Left ventricle myocardium superior (tissue), 1 donor: ENCODE results near the gene ZBTB7A. TPM values are rescaled to one million over a fixed set of nuclear protein-coding genes. Genes with fewer than 3 reads are reported as not detected.
A peak's percentile ranks its signal among the peaks of the same experiment; 100 is the strongest.

Experiments
- ATAC-seq: fragments of 200-7000 bp; cut with Tn5 transposase; one replicate; pipeline ENCODE4 v1.9.1; 2020; ENCODE audit warnings: mild to moderate bottlenecking, moderate library complexity
- DNase-seq: peaks from one replicate; pipeline ENCODE4 v3.0.0-alpha.2; 2020
- intact Hi-C: fragments of 100-400 bp; cut with micrococcal nuclease; formaldehyde crosslinking; loops from one replicate; pipeline ENCODE4 v1.11.0; 2022
- long read RNA-seq: library from polyadenylated mRNA; unstranded; transcript quantifications from one replicate; pipeline ENCODE4 v2.0.0, GENCODE V29; 2021
- total RNA-seq: library from RNA; stranded (reverse); fragmentation: NEBNext Ultra II Directional; extraction: Animal tissue kit (Norgen Biotek cat#: 25700); gene quantifications from one replicate; pipeline ENCODE4 v1.2.1, GENCODE V29; 2021
- donor health status: DM: no; HTN: yes; CAD: no; lungs with severe emphysema.

Gene ZBTB7A
- 35.2 TPM for total RNA-seq
- long read RNA-seq, full-length matches to known transcripts: 75 of 122 reads
- long read RNA-seq, partial matches to known transcripts: 19 of 122 reads
- long read RNA-seq, other reads (novel, unspliced or antisense): 28 of 122 reads

DNA sequence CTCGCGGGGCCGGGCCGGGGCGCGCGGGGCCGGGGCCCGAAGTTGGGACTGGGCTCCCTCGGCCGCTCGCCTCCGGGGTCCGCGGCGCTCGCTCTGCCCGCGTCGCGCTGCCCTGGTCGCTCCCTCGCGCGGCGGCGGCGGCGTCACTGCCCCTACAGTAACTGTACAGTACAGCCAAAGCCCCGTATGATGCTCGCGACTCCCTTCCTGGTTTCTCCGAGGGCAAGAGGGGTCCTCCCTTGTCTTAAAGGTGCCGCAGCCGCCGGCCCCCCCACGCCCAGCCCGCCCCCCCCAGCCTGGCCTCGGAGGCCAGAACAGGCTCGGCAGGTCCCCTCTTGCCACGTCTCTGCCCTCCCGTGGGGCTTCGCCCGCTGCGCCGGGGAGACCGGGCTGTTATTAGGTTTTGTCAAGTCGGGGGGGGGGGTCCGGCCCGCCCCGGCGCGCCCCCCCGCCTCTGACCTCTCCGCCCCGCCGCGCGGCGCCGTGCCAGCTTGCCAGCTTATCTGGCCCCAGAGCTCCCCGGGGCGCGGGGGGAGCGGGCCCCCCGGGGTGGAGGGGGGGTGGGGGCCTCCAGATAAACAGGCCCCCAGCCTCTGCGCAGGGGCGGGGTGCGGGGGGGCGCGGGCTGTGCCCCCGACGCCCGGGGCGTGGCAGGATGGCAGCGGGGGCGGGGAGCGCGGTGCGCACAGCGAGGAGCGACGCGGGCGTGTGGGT is at the start of gene ZBTB7A:
Gene ZBTB7A (minus strand): TSS at position 218 of the 714 bp plus-strand sequence. CDS start 11,667 bp downstream, outside the sequence.
- ATAC-seq (peak; percentile 49), DNase-seq (peak; percentile 91)
- intact Hi-C loops: no loop called here

GRCh38 chr19:4115818-4116385 is 49.2 kb upstream of the ZBTB7A start:
- DNase-seq (no peak), ATAC-seq (no peak)
- intact Hi-C loops: no loop called here

DNA sequence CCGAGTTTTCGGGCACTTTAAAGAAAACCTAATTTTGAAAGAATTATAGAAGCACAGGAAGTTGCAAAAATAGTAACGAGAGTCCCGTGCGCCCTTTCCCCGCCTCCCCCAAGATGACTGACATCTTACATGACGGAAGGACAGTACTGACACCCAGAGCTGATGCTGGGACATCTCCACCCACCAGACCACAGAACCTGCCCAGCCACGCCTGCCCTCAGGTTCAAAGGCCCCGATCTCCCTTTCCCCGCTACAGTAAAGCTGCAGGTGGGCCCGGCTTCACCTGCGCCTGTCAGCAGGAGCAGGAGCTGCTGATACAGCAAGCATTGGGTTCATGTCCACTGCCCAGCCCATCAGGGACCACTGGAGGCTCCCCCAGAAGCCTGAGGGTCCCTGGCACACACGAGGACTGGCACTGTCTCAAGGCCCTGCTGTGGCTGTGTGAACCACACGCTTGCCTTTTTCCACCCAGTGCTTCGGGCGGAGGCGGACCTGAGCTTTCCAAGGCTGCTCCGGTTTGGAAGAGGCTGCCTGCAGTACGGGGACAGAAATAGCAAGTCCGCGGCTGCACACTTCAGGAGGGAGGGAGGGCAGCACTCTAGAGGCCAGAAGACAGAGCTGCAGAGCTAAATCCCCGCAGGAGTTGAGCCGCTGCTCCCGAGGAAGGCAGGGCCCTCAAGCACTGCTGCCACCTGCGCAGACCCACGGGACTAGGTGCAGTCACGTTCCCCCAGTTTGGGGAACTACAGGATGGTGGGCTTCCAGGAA is 48.5 kb upstream of the ZBTB7A start:
- intact Hi-C loops: no loop called here
- ATAC-seq: peak; percentile 86
- DNase-seq: peak; percentile 69

DNA sequence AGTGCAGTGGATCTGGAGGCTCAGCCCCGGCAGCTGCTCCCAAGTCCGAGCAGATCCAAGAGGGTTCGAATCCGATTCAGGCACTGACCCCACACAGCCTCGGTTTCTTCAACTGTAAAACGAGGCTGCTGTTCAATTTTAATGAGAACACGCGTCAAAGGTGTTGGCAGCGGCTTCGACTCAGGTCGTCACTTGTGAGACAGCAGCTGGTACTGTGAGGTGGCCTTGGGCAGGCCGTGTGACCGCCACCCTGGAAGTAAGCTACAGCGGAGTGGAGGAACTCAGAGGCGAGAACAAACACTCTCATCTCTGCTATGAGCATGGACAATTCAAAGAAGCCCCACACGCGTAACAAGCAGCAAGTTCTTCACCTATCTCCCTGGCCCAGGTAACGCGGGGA is 47.5 kb upstream of the ZBTB7A start:
- intact Hi-C loops: no loop called here
- ATAC-seq (no peak), DNase-seq (no peak)

GRCh38 chr19:4113398-4114088 is 46.8 kb upstream of the ZBTB7A start:
- intact Hi-C loops: no loop called here
- DNase-seq (peak; percentile 58), ATAC-seq (peak; percentile 64)

DNA sequence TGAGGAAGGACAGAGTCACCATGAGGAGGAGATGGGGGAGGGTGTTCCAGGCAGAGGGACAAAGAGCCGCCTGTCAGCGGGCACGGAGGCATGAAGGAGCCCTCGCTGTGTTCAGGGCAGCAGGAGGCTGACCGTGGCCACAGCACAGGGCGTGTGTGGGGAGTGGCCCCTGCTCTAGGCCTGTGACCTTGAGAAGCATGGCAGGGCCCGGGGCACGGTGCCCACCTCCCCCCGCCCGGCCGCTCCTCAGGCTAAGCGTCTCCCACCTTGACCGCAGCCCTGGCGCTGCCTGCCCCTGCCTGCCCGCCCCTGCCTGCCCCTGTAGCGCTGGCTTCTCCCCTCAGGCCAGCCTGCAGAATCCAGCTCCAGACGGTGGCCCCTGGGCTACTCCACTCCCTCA is 45.7 kb upstream of the ZBTB7A start:
- DNase-seq (no peak), ATAC-seq (no peak)
- intact Hi-C loops: no loop called here

DNA sequence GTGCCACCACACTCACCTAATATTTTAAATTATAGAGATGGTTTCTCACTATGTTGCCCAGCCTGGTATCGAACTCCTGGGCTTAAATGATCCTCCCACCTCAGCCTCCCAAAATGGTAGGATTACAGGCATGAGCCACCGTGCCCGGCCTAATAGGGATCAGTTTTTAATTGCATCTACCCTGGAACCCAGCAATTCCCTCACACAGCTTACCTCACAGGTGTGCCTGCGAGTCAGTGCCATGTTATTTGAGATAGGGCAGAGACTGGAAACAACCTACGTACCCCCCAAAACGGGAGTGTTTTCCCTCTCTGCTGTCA is 42.9 kb upstream of the ZBTB7A start:
- ATAC-seq (no peak), DNase-seq (no peak)
- intact Hi-C loops: no loop called here

GRCh38 chr19:4108767-4109625 is 42.3 kb upstream of the ZBTB7A start:
- ATAC-seq (no peak), DNase-seq (no peak)
- intact Hi-C loops: no loop called here

DNA sequence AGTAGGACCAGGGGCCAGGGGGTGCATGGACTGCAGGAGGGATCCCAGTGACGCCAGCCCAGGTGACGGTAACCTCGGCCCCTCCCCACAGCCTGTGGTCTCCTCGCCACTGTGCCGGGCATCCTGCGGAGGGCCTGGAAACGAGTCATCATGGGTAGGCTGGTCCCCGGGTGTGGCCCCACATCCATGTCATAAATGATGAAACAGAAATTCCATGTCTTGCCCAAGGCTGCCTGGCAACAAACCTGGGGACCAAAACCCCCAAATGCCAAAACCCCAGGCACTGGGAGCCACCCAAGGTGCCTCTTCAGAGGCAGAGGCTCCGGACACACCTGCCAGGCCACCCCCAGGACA is 36.4 kb upstream of the ZBTB7A start:
- no peak for DNase-seq
- intact Hi-C loops: no loop called here
- ATAC-seq: no peak

- DNase-seq (no peak), ATAC-seq (no peak)
- intact Hi-C loops: no loop called here
Measured at GRCh38 chr19:4102339-4103079, 35.8 kb upstream of the ZBTB7A start.

- ATAC-seq (no peak), DNase-seq (no peak)
- intact Hi-C loops: no loop called here
Measured at GRCh38 chr19:4101496-4101770, 34.7 kb upstream of the ZBTB7A start.

DNA sequence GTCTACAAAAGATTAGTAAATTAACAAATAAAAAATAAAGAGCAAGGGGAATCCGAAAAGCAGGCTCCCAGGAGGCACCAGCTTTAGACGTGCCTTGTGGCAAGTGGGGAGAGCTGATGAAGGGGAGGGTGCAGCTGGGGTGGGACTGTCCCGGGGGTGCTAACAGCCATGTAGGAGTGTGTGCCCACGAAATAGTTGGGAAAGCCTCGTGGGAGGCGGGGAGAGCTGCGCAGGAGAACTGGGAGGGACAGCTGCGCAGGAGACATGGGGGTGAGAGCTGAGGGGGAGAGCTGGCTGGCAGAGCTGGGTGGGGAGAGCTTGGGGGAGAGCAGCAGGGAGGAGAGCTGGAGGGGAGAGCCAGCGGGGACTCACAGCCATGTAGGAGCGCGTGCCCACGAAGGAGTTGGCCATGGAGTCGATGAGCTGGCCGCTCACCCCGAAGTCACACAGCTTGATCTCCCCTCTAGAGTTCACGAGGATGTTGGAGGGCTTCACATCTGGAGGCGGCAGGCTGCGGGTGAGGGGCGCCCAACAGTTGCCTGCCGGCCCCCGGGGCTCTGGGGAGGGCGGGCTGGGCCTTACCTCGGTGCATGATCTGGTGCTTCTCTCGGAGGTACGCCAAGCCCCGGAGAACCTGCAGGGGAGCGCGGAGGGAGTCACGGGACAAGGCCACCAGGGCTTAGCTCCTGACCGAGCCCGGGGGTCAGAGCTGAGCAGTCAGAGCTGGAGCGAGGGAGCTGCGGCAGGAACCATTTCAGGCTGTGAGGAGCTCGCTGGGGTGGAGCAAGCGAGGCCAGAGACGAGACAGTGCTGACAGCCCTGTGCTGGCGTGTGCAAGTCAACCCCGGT is 34.2 kb upstream of the ZBTB7A start:
- ATAC-seq (no peak), DNase-seq (no peak)
- intact Hi-C loops: no loop called here

DNA sequence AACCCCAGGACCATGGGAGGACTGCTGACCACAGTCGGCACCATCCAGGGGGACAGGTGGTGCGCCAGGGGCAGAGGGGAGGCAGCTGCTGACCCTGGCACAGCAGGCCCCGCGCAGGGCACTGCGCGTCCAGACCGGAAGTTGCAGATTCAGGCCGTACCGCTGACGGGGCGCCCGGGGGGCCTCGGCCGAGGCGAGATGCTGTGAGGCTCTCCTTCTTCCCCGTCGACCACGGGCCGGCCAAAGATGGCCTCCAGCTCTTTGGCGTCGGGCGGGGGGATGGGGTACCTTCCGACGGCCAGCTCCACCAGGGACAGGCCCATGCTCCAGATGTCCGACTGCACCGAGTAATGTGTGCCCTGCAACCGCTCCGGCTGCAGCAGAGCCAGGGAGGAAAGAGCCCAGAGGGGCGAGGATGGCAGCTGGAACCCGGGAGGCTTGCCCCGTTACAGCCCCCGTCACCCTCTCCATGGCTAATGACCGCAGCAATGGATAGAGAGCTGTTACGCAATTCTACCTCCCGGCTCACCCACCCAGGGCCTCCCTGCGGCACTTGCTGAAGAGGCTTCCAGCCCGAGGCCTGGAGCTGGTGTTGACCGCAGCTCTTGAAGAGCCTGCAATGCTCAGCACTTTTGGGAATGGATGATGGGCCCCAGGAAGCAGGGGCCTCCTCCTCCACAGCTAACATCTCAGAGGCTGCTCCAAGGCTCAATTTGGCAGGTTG is 32.5 kb upstream of the ZBTB7A start:
- intact Hi-C loops: no loop called here
- no peak for DNase-seq

GRCh38 chr19:4098493-4098892 is 31.8 kb upstream of the ZBTB7A start:
- peak; percentile 92 for ATAC-seq
- peak; percentile 90 for DNase-seq
- intact Hi-C loops: no loop called here

More for the DNA sequence above, 32.5 kb upstream of the ZBTB7A start:
- no peak for ATAC-seq

DNA sequence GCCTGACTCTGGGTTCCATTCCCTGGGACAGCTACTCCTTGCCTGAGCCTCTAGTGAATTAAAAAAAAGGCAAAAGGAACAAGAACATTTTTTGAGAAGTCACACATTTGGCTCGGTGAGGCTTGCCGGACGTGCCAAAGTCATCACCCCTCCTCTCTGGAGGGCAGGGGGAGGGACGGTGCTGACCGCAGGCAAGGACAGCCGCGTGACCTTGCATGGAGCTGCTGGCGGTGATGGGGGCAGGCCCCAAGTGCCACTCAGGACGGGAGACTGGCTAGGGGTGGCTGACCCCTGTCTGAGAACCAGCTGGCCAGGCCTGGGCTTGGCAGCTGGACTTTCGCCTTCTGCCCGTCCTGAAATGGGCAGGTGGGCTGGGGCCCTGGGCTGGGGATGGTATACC is 30.8 kb upstream of the ZBTB7A start:
- ATAC-seq: peak; percentile 72
- DNase-seq: peak; percentile 78
- intact Hi-C loops: no loop called here

- DNase-seq (no peak), ATAC-seq (no peak)
- intact Hi-C loops: no loop called here
Measured at GRCh38 chr19:4096049-4096892, 29.6 kb upstream of the ZBTB7A start.
